Stimulated activated naive CD4-positive, alpha-beta T cell treated with Interleukin-2 at 50 U/mL for 16 hours (primary cell): ENCODE results near the gene TMBIM6.
"Not testable (repeated sequence)": the region's sequence is repeated elsewhere in the genome, so short reads cannot be mapped to it uniquely, and the experiment has no call there.

ENCODE experiments used
- DNase-seq: peaks from one replicate; lab custom pipeline; 2025; lab: John Stamatoyannopoulos, UW

TMBIM6 gene, protein sequence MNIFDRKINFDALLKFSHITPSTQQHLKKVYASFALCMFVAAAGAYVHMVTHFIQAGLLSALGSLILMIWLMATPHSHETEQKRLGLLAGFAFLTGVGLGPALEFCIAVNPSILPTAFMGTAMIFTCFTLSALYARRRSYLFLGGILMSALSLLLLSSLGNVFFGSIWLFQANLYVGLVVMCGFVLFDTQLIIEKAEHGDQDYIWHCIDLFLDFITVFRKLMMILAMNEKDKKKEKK

GRCh38 chr12:49740930-49741881, at the start of gene TMBIM6:
Gene TMBIM6, plus strand, starts transcription at chr12:49741557. Its CDS starts 10,937 bp downstream, at chr12:49752494.
- DNase-seq, result peak; percentile 99

DNA sequence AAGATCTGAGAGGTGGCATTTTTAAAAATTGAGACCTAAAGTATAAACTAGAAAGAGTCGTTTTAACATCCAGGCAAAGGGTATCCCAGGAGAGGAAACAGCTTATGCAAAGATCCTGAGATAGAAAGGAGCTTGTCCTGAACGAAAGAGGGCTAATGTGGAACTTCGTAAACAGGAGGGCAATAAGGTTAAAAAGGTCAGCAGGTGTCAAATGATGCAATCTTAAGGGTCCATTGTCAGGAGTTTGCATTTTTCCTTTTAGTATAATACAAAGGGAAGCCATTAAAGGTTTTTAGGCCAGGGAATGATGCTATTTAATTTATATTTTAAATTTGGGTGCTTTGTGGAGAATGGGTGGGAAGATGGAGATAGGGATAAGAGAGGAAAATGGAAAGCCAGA, 48.5 kb upstream of the TMBIM6 start:
- no peak for DNase-seq

- no peak for DNase-seq
Measured at GRCh38 chr12:49693931-49694444, 47.4 kb upstream of the TMBIM6 start.

GRCh38 chr12:49696723-49697122, 44.6 kb upstream of the TMBIM6 start:
- DNase-seq, result no peak

DNA sequence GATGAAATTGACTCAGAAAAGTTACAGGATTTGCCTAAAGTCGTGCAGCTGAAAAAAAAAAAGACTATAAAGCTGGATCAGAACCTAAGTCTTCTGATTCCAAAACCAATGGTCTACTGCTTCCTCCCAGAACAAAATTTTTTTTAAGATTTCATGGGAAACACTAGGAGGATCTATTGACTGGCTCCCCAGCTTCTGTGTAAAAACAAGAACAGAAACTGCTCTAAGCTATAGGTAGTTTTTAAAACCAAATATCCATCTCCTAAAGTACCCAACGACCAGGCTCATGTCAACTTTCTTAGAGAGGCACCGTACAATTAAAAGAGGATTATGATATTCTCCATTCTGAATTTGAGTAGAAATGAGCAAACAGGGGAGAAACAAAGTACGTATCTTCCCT, 43.5 kb upstream of the TMBIM6 start:
- DNase-seq, result no peak

- peak; percentile 45 for DNase-seq
Measured at GRCh38 chr12:49698619-49699545, 42.5 kb upstream of the TMBIM6 start.

DNA sequence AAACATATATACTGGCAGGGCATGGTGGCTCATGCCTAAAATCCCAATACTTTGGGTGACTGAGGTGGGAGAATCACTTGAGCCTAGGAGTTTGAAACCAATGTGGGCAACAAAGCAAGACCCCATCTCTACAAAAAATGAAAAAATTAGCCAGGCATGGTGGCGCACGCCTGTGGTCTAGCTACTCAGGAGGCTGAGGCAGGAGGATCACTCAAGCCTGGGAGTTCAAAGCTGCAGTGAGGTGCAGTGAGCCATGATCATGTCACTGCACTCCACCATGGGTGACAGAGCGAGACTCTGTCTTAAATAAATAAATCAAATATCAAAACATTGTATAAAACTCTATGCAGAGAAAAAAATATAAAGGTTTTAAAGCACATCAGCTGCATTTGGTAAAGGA, 39.3 kb upstream of the TMBIM6 start:
- DNase-seq, result no peak

DNA sequence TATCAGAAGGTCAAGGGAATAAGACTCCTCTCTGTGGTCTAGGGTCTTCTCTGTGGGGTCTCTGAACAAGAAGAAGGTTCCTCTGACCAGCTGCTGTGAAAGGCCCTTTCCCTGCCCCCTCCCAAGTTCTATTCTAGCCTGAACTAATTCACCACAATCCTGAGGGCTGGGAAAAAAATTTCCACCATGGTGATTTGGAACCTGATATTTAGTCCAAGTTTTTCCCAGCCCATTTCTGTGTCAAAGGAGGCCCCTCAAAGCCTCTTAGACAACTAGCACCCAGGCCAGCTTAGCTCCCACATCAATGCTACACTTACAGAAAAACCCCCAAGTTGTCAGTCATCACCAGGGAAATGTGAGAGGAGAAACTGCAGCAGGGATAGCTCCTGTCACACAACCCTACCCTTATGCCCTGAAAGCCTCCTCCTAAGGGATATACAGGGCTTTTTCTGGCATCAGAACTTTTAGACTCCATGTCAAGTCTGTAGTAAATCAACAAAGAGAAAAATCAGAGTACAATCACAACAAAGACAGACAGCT, 38.6 kb upstream of the TMBIM6 start:
- no peak for DNase-seq

- peak; percentile 23 for DNase-seq
Measured at GRCh38 chr12:49703647-49704137, 37.7 kb upstream of the TMBIM6 start.

DNA sequence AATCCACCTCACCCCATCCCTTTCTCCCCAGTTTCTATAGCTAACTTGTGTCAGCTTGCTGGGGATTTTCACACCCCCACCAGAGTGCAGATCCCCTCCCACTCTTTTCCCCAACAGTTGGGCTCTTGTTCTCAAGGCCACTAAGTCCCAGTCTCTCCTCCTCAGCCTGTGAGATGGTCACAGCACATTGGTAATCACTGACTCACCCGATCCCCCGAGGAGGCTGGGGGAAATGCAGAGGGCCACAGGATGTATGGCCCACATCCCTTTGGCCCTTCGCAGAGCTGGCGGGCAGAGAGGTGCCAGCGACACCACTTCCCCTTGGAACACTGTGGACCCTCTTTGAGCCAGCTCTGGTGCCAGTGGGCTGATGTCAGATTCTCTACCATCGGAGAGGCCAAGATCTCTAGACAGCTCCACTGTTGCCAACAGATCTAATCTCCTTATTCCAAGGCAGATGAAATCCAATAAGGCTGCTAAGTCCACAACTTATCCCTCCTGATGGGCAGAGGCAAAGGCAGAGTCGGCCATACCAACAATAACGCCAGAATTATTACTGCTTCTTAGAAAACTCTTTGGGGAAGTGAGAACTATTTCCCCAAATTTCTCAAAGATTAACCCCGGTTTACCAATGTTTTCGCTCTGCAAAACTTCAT, 35.8 kb upstream of the TMBIM6 start:
- no peak for DNase-seq

GRCh38 chr12:49706351-49707127, 34.8 kb upstream of the TMBIM6 start:
- no peak for DNase-seq

GRCh38 chr12:49707128-49707811, 34.1 kb upstream of the TMBIM6 start, which contains the start of gene FMNL3:
Gene FMNL3, minus strand, starts transcription at chr12:49707405. Its CDS starts 225 bp downstream, at chr12:49707180.
- peak; percentile 98 for DNase-seq

DNA sequence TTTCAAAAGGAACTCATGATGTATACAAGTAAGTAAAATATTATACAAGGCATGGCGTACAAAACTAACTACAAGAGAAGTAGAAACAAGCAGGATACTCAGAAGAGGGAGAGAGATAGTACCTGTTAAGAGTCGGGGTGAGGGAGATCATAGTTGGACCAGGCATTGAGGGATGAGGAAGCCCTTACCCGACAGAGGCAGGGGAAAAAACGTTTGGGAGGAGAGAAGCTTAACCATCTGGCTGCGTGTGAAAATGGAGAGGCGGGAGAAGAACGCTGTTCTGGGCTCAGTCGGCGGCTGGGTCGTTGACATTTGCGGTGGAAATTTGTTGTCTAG, 33.6 kb upstream of the TMBIM6 start:
- no peak for DNase-seq

DNA sequence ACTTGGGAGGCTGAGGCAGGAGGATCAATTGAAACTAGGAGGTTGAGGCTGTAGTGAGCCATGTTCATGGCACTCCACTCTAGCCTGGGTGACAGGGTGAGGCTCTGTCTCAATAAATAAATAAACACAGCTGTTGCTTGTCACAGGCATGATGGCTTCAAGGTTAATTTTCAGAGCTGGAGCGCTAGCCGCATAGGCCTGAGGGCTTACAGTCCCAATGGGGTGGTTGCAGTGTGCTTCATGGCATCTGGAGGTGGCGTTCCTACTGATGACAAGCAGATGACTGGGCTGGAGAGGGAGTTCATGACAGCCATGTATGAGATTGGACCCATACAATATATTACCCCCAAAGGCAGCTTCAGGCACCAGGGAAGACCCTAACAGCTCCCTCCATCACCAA, 32.5 kb upstream of the TMBIM6 start:
- no peak for DNase-seq

DNA sequence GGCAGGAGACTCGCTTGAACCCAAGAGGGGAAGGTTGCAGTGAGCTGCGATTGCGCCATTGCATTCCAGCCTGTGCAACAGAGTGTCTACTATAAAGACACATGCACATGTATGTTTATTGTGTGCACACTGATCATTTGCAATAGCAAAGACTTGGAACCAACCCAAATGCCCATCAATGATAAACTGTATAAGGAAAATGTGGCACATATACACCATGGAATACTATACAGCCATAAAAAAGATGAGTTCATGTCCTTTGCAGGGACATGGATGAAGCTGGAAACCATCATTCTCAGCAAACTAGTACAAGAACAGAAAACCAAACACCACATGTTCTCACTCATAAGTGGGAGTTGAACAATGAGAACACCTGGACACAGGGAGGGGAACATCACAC, 27.4 kb upstream of the TMBIM6 start:
- DNase-seq, result not testable (repeated sequence)

DNA sequence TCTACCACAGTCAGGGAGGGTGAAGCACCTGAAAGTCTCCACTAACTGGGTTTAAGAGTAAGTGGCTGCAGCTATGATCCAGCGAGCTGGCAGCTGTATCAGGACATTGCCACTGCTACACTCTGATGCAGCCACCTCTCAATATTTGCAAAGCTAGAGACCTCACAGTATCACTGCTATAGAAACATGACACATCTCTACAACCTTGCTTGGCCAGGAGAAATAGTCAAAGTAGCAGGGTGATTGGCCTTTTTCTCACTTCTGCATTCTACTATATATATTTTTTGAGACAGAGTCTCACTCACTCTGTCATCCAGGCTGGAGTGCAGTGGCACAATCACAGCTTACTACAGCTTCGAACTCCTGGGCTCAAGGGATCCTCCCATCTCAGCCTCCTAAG, 24.8 kb upstream of the TMBIM6 start:
- no peak for DNase-seq

- not testable (repeated sequence) for DNase-seq
Measured at GRCh38 chr12:49717800-49718199, 23.6 kb upstream of the TMBIM6 start.

- DNase-seq, result no peak
Measured at GRCh38 chr12:49720214-49720613, 21.1 kb upstream of the TMBIM6 start.

- DNase-seq, result not testable (repeated sequence)
Measured at GRCh38 chr12:49721355-49721754, 20.0 kb upstream of the TMBIM6 start.
